Colonic mucosa (tissue), 4 donors: ENCODE results near the gene ABLIM1. TPM values are rescaled to one million over a fixed set of nuclear protein-coding genes. Genes with fewer than 3 reads are reported as not detected.
A peak's percentile ranks its signal among the peaks of the same experiment; 100 is the strongest.

Experiments used
- DNase-seq: peaks from one replicate; pipeline ENCODE4 v3.0.0-alpha.2; 2020
- H3K27ac ChIP-seq: fragments of 200-600 bp; one replicate; pipeline ENCODE4 v1.8.0; 2021
- H3K27me3 ChIP-seq: fragments of 200-600 bp; one replicate; pipeline ENCODE4 v1.8.0; 2021
- H3K36me3 ChIP-seq: fragments of 200-600 bp; one replicate; pipeline ENCODE4 v1.8.0; 2021
- H3K4me1 ChIP-seq: fragments of 200-600 bp; one replicate; pipeline ENCODE4 v1.8.0; 2021; ENCODE audit warnings: mild to moderate bottlenecking
- H3K4me3 ChIP-seq: fragments of 200-600 bp; one replicate; pipeline ENCODE4 v1.8.0; 2021
- H3K9ac ChIP-seq, 2 donors: one replicate each; pipeline ENCODE4 v1.7.0; 2013; ENCODE audit warnings: control low read depth in 2 of 2, low read depth in 2 of 2, low read length in 2 of 2
- H3K9me3 ChIP-seq: fragments of 200-600 bp; one replicate; pipeline ENCODE4 v1.8.0; 2021
- intact Hi-C: fragments of 100-400 bp; cut with DNase I; formaldehyde crosslinking; loops from one replicate; pipeline ENCODE4 v1.14.1; 2022
- total RNA-seq, 2 donors: library from RNA; stranded (reverse); fragmentation: NEBNext Ultra II Directional in 1 of 2; extraction: Animal tissue kit (Norgen Biotek cat#: 25700) in 1 of 2; gene quantifications; one replicate each; pipeline ENCODE4 v1.2.1, GENCODE V29; 2021
- TF ChIP-seq, protein P1 (sequence below): fragments of 200-600 bp; IDR thresholded peaks from one replicate; pipeline ENCODE4 v1.8.0; 2022; ENCODE audit warnings: antibody characterized with exemption, mild to moderate bottlenecking
- donor health status: healthy.
- donor health status: DM: no; HTN: no; CAD: no.
- donor health status: DM: no; HTN: no; CAD: no.

The ABLIM1 gene
- total RNA-seq, 2 donors from 2014 or later = 118 to 131 TPM

GRCh38 chr10:114437473-114438292 is 220.4 kb downstream of the ABLIM1 start:
- H3K27ac ChIP-seq = no peak overlapping the region
- no peaks in the 10 kb centered on the region for H3K27me3 ChIP-seq
- no peaks in the 10 kb centered on the region for H3K4me1 ChIP-seq
- intact Hi-C loops = loop anchor here (5.0 kb wide), 1 partner anchor 135 kb away; no protein-coding TSS in a partner anchor
- H3K9ac ChIP-seq = no peak overlapping the region
- DNase-seq = no peak
- H3K36me3 ChIP-seq = peaks cover 5% of the 10 kb centered on the region
- H3K4me3 ChIP-seq = no peak overlapping the region
- TF ChIP-seq, protein P1, sequence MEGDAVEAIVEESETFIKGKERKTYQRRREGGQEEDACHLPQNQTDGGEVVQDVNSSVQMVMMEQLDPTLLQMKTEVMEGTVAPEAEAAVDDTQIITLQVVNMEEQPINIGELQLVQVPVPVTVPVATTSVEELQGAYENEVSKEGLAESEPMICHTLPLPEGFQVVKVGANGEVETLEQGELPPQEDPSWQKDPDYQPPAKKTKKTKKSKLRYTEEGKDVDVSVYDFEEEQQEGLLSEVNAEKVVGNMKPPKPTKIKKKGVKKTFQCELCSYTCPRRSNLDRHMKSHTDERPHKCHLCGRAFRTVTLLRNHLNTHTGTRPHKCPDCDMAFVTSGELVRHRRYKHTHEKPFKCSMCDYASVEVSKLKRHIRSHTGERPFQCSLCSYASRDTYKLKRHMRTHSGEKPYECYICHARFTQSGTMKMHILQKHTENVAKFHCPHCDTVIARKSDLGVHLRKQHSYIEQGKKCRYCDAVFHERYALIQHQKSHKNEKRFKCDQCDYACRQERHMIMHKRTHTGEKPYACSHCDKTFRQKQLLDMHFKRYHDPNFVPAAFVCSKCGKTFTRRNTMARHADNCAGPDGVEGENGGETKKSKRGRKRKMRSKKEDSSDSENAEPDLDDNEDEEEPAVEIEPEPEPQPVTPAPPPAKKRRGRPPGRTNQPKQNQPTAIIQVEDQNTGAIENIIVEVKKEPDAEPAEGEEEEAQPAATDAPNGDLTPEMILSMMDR = peak; percentile 34
- H3K9me3 ChIP-seq = no peaks in the 10 kb centered on the region

- Histone ChIP-seq H3K27me3 (no peaks in the 10 kb centered on the region), H3K4me1 (no peaks in the 10 kb centered on the region), H3K27ac (no peak overlapping the region), H3K9ac (no peak overlapping the region), H3K36me3 (peaks cover 5% of the 10 kb centered on the region), H3K9me3 (no peaks in the 10 kb centered on the region), H3K4me3 (no peak overlapping the region)
- intact Hi-C loops = loop anchor here (5.0 kb wide), 1 partner anchor 135 kb away; no protein-coding TSS in a partner anchor
- DNase-seq = no peak
- TF ChIP-seq, protein P1 = no peak
Observed at GRCh38 chr10:114436941-114437340, 221.1 kb downstream of the ABLIM1 start.

GRCh38 chr10:114432566-114433093 is 225.4 kb downstream of the ABLIM1 start:
- TF ChIP-seq, protein P1 = no peak
- H3K4me1 ChIP-seq = no peaks in the 10 kb centered on the region
- H3K27ac ChIP-seq = no peak overlapping the region
- no peaks in the 10 kb centered on the region for H3K9me3 ChIP-seq
- H3K36me3 ChIP-seq = no peaks in the 10 kb centered on the region
- no peaks in the 10 kb centered on the region for H3K27me3 ChIP-seq
- DNase-seq = no peak
- intact Hi-C loops = no loop called here
- no peak overlapping the region for H3K4me3 ChIP-seq
- H3K9ac ChIP-seq = no peak overlapping the region

GRCh38 chr10:114431414-114432135 is 226.5 kb downstream of the ABLIM1 start:
- no peaks in the 10 kb centered on the region for H3K4me1 ChIP-seq
- no peaks in the 10 kb centered on the region for H3K36me3 ChIP-seq
- H3K9me3 ChIP-seq = no peaks in the 10 kb centered on the region
- intact Hi-C loops = no loop called here
- no peak overlapping the region for H3K4me3 ChIP-seq
- no peak overlapping the region for H3K9ac ChIP-seq
- DNase-seq = no peak
- H3K27ac ChIP-seq = no peak overlapping the region
- no peaks in the 10 kb centered on the region for H3K27me3 ChIP-seq
- TF ChIP-seq, protein P1 = no peak

- intact Hi-C loops = no loop called here
Observed at GRCh38 chr10:114430688-114431413, 227.2 kb downstream of the ABLIM1 start.

More at GRCh38 chr10:114430688-114431413, 227.2 kb downstream of the ABLIM1 start:
- Histone ChIP-seq H3K4me3 (no peak overlapping the region), H3K4me1 (no peaks in the 10 kb centered on the region), H3K9me3 (no peaks in the 10 kb centered on the region), H3K27me3 (no peaks in the 10 kb centered on the region), H3K27ac (no peak overlapping the region), H3K36me3 (no peaks in the 10 kb centered on the region), H3K9ac (no peak overlapping the region)
- no peak for DNase-seq
- TF ChIP-seq, protein P1 = no peak
